Ascending aorta (tissue), 2 donors: ENCODE measurements around the gene RFX8. TPM values are rescaled to one million over a fixed set of nuclear protein-coding genes. Genes with fewer than 3 reads are reported as not detected.

Experiments
- DNase-seq, 2 donors: peaks; one replicate each; pipeline ENCODE4 v3.0.0-alpha.2; 2019; ENCODE audit warnings: low spot score in 2 of 2
- H3K27ac ChIP-seq, 2 donors: fragments of 200-600 bp; sonication (generic); one replicate each; pipeline ENCODE4 v1.5.1; 2016 to 2017; ENCODE audit warnings: mild to moderate bottlenecking in 1 of 2
- H3K27me3 ChIP-seq: fragments of 200-600 bp; sonication (generic); one replicate; pipeline ENCODE4 v1.5.1; 2017
- H3K36me3 ChIP-seq, 2 donors: fragments of 200-600 bp; sonication (generic); one replicate each; pipeline ENCODE4 v1.5.1; 2016
- H3K4me1 ChIP-seq, 2 donors: fragments of 200-600 bp; sonication (generic); one replicate each; pipeline ENCODE4 v1.5.1; 2016 to 2017; ENCODE audit warnings: mild to moderate bottlenecking in 1 of 2
- H3K4me3 ChIP-seq, 2 donors: fragments of 200-600 bp; sonication (generic); one replicate each; pipeline ENCODE4 v1.5.1; 2016 to 2017; ENCODE audit warnings: mild to moderate bottlenecking in 1 of 2
- H3K9me3 ChIP-seq, 2 donors: fragments of 200-600 bp; sonication (generic); one replicate each; pipeline ENCODE4 v1.5.1; 2016
- CTCF ChIP-seq, 3 experiments: fragments of 200-600 bp in 2 of 3; fragments of 450-650 bp in 1 of 3; sonication (generic) in 2 of 3; IDR thresholded peaks; one replicate each; pipeline ENCODE4 v1.5.1; 2016 to 2019; ENCODE audit warnings: antibody characterized with exemption in 3 of 3, mild to moderate bottlenecking in 1 of 3, moderate library complexity in 1 of 3
- intact Hi-C: fragments of 100-400 bp; cut with DNase I; formaldehyde crosslinking; loops from one replicate; pipeline ENCODE4 v1.15.1; 2023
- total RNA-seq: library from RNA; depleted of rRNA; stranded (reverse); fragments of >200 nt; gene quantifications from one replicate; pipeline ENCODE4 v1.1.0, GENCODE V29; 2016

The RFX8 gene
- total RNA-seq, 1 donor from 2014 or later: not detected

DNA sequence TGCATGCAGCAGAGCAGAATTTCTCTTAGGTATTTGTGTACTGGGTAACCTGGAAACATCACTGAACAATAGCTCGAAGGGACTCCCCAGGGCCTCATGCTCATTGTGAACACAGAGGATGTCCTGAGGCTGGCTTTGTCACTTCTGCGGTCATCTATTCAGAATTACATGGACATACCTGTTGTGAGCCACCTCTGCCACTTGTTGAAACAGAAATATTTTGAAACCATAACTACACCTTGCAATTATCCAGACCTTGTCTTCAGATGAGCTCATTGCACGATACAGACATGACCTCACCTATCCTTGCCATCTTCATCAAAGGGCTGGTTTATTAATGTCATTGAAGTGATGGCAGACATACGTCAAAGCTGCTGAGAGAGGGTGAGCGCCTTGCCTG is 64.2 kb downstream of the RFX8 start:
- Histone ChIP-seq H3K27me3 (no peaks in the 10 kb centered on the region), H3K9me3 (no peaks in the 10 kb centered on the region), H3K36me3 (no peaks in the 10 kb centered on the region), H3K4me1 (no peaks in the 10 kb centered on the region), H3K4me3 (no peak overlapping the region), H3K27ac (no peak overlapping the region)
- DNase-seq: no peak
- intact Hi-C loops: no loop called here
- no peak for TF ChIP-seq CTCF (IDR thresholded peaks at IDR 0.05)

DNA sequence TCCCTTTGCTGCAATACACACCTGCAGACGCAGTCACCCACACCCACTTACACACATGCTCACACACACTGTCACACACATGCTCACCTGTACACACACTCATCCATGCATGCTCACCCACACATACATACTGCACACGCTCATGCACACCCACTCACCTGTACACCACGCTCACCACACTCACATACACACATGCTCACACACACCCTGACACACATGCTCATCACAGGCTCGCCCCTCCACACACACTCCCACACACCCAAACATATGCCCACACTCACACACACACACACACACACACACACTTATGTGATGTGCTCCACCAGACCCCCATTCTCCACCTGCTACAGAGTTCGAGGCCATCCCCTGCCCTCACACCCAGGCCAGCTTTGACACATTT is 64.8 kb downstream of the RFX8 start:
- Histone ChIP-seq H3K27ac (no peak overlapping the region), H3K4me1 (no peaks in the 10 kb centered on the region), H3K9me3 (no peaks in the 10 kb centered on the region), H3K36me3 (no peaks in the 10 kb centered on the region), H3K4me3 (no peak overlapping the region), H3K27me3 (no peaks in the 10 kb centered on the region)
- DNase-seq: no peak
- intact Hi-C loops: no loop called here
- no peak for TF ChIP-seq CTCF (IDR thresholded peaks at IDR 0.05)

- Histone ChIP-seq H3K27me3 (no peaks in the 10 kb centered on the region), H3K27ac (no peak overlapping the region), H3K9me3 (no peaks in the 10 kb centered on the region), H3K4me1 (no peaks in the 10 kb centered on the region), H3K4me3 (no peak overlapping the region), H3K36me3 (no peaks in the 10 kb centered on the region)
- intact Hi-C loops: no loop called here
- no peak for DNase-seq
- no peak for TF ChIP-seq CTCF (IDR thresholded peaks at IDR 0.05)
Observed at GRCh38 chr2:101409699-101410098, 65.2 kb downstream of the RFX8 start.

- no peaks in the 10 kb centered on the region for H3K36me3 ChIP-seq
- H3K4me1 ChIP-seq: no peaks in the 10 kb centered on the region
- H3K27me3 ChIP-seq: no peaks in the 10 kb centered on the region
- intact Hi-C loops: no loop called here
- H3K27ac ChIP-seq: no peak overlapping the region
- no peaks in the 10 kb centered on the region for H3K9me3 ChIP-seq
- H3K4me3 ChIP-seq: no peak overlapping the region
- DNase-seq: no peak
- no peak for TF ChIP-seq CTCF (IDR thresholded peaks at IDR 0.05)
Observed at GRCh38 chr2:101408925-101409324, 66.0 kb downstream of the RFX8 start.

GRCh38 chr2:101405351-101405899 is 69.5 kb downstream of the RFX8 start:
- intact Hi-C loops: no loop called here
- H3K27ac ChIP-seq: no peak overlapping the region
- H3K4me1 ChIP-seq: no peaks in the 10 kb centered on the region
- no peaks in the 10 kb centered on the region for H3K36me3 ChIP-seq
- no peak overlapping the region for H3K4me3 ChIP-seq
- H3K9me3 ChIP-seq: no peaks in the 10 kb centered on the region
- no peak for DNase-seq
- no peaks in the 10 kb centered on the region for H3K27me3 ChIP-seq
- TF ChIP-seq CTCF (IDR thresholded peaks at IDR 0.05): no peak

DNA sequence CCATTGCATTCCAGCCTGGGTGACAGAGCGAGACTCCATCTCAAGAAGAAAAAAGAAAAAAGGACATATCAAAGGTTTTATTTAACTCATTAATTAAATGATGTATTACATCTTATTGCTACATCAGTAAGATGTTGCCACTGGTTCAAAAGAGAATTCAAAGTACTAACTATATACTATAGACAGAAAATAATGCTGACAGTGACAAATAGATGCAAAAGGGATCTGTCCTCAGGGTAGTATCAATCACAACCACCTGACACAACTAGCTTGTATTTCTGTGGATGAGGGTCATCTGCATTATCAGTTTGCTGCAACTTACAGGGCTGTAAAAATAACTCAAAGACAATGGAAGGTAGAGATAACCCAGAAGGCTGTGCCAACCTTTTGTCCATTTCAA is 71.2 kb downstream of the RFX8 start:
- H3K9me3 ChIP-seq: no peaks in the 10 kb centered on the region
- no peaks in the 10 kb centered on the region for H3K4me1 ChIP-seq
- H3K27me3 ChIP-seq: no peaks in the 10 kb centered on the region
- intact Hi-C loops: no loop called here
- H3K27ac ChIP-seq: no peak overlapping the region
- no peak overlapping the region for H3K4me3 ChIP-seq
- no peaks in the 10 kb centered on the region for H3K36me3 ChIP-seq
- no peak for TF ChIP-seq CTCF (IDR thresholded peaks at IDR 0.05)
- no peak for DNase-seq
